DMS 273 (cell line): ENCODE data around the gene CCDC68.
A peak's percentile ranks its signal among the peaks of the same experiment; 100 is the strongest.
"Not testable (repeated sequence)": the region's sequence is repeated elsewhere in the genome, so short reads cannot be mapped to it uniquely, and the experiment has no call there.

Experiments used
- DNase-seq: peaks from one replicate; lab custom pipeline; 2025; ENCODE audit not compliant: unreplicated experiment; lab: John Stamatoyannopoulos, UW

CCDC68 gene

GRCh38 chr18:54958704-54959625 lies at the start of gene CCDC68:
Gene CCDC68 (minus strand): TSS chr18:54959461. CDS start chr18:54942791, 16,670 bp downstream.
- no peak for DNase-seq

GRCh38 chr18:55007602-55008001 lies 48.3 kb upstream of the CCDC68 start:
- no peak for DNase-seq

GRCh38 chr18:55003695-55004094 lies 44.4 kb upstream of the CCDC68 start:
- DNase-seq = no peak

GRCh38 chr18:55002261-55002660 lies 43.0 kb upstream of the CCDC68 start:
- no peak for DNase-seq

- DNase-seq = no peak
Measured at GRCh38 chr18:55001394-55002024, 42.2 kb upstream of the CCDC68 start.

- no peak for DNase-seq
Measured at GRCh38 chr18:55000529-55000928, 41.3 kb upstream of the CCDC68 start.

GRCh38 chr18:54999016-54999415 lies 39.8 kb upstream of the CCDC68 start:
- DNase-seq = no peak

GRCh38 chr18:54995421-54996143 lies 36.3 kb upstream of the CCDC68 start:
- DNase-seq = no peak

GRCh38 chr18:54991981-54992380 lies 32.7 kb upstream of the CCDC68 start:
- DNase-seq = no peak

- DNase-seq = no peak
Measured at GRCh38 chr18:54984908-54985307, 25.6 kb upstream of the CCDC68 start.

GRCh38 chr18:54983791-54984190 lies 24.5 kb upstream of the CCDC68 start:
- DNase-seq = no peak

- peak; percentile 71 for DNase-seq
Measured at GRCh38 chr18:54983041-54983686, 23.9 kb upstream of the CCDC68 start.

- DNase-seq = no peak
Measured at GRCh38 chr18:54981076-54981475, 21.8 kb upstream of the CCDC68 start.

- no peak for DNase-seq
Measured at GRCh38 chr18:54975598-54975997, 16.3 kb upstream of the CCDC68 start.

- DNase-seq = no peak
Measured at GRCh38 chr18:54973046-54973445, 13.8 kb upstream of the CCDC68 start.

GRCh38 chr18:54968807-54969206 lies 9.5 kb upstream of the CCDC68 start:
- no peak for DNase-seq

GRCh38 chr18:54968237-54968636 lies 9.0 kb upstream of the CCDC68 start:
- DNase-seq = not testable (repeated sequence)

GRCh38 chr18:54967786-54968185 lies 8.5 kb upstream of the CCDC68 start:
- no peak for DNase-seq

GRCh38 chr18:54964741-54965140 lies 5.5 kb upstream of the CCDC68 start:
- DNase-seq = no peak

GRCh38 chr18:54962919-54963645 lies 3.8 kb upstream of the CCDC68 start:
- no peak for DNase-seq
